Body of pancreas (tissue), 4 donors: ENCODE data around the gene GJA9.

Experiments used
- CTCF ChIP-seq, 7 experiments: fragments of 450-650 bp in 4 of 7; fragments of 200-600 bp in 3 of 7; sonication (generic) in 3 of 7; IDR thresholded peaks; one replicate each; pipeline ENCODE4 v1.5.1; 2016 to 2019; ENCODE audit warnings: antibody characterized with exemption in 7 of 7
- POLR2A ChIP-seq, 3 donors: fragments of 450-650 bp; IDR thresholded peaks; one replicate each; pipeline ENCODE4 v1.6.1; 2016; ENCODE audit warnings: antibody characterized with exemption in 3 of 3, mild to moderate bottlenecking in 2 of 3

- TF ChIP-seq CTCF (IDR thresholded peaks at IDR 0.05), result no peak
- TF ChIP-seq POLR2A (IDR thresholded peaks at IDR 0.05), result no peak
Observed at GRCh38 chr1:38848071-38848470, 33.3 kb downstream of the GJA9 start.
